HG02678 (cell line): ENCODE measurements around the gene LRP1B.
"Not testable (repeated sequence)": the region's sequence is repeated elsewhere in the genome, so short reads cannot be mapped to it uniquely, and the experiment has no call there.

Source experiments
- ATAC-seq: cut with Tn5 transposase; IDR thresholded peaks from one replicate; pipeline ENCODE4 v1.9.1; 2021; ENCODE audit warnings: mild to moderate bottlenecking, moderate library complexity; ENCODE audit not compliant: unreplicated experiment

The LRP1B gene

GRCh38 chr2:140427033-140427432, 1703.8 kb downstream of the LRP1B start:
- ATAC-seq, result not testable (repeated sequence)

GRCh38 chr2:140424471-140424870, 1706.3 kb downstream of the LRP1B start:
- ATAC-seq, result no peak

- no peak for ATAC-seq
Measured at GRCh38 chr2:140422759-140423158, 1708.1 kb downstream of the LRP1B start.

GRCh38 chr2:140417504-140417903, 1713.3 kb downstream of the LRP1B start:
- ATAC-seq, result no peak

- no peak for ATAC-seq
Measured at GRCh38 chr2:140416577-140416976, 1714.2 kb downstream of the LRP1B start.

- not testable (repeated sequence) for ATAC-seq
Measured at GRCh38 chr2:140415035-140415434, 1715.8 kb downstream of the LRP1B start.

GRCh38 chr2:140410695-140411094, 1720.1 kb downstream of the LRP1B start:
- ATAC-seq, result no peak

- ATAC-seq, result no peak
Measured at GRCh38 chr2:140401056-140401455, 1729.8 kb downstream of the LRP1B start.

- ATAC-seq, result no peak
Measured at GRCh38 chr2:140392824-140393223, 1738.0 kb downstream of the LRP1B start.

GRCh38 chr2:140384946-140385345, 1745.9 kb downstream of the LRP1B start:
- no peak for ATAC-seq

GRCh38 chr2:140383781-140384180, 1747.0 kb downstream of the LRP1B start:
- ATAC-seq, result no peak

- no peak for ATAC-seq
Measured at GRCh38 chr2:140376686-140377085, 1754.1 kb downstream of the LRP1B start.

GRCh38 chr2:140363131-140363530, 1767.7 kb downstream of the LRP1B start:
- no peak for ATAC-seq

GRCh38 chr2:140362361-140362760, 1768.5 kb downstream of the LRP1B start:
- ATAC-seq, result no peak

- ATAC-seq, result no peak
Measured at GRCh38 chr2:140359056-140359771, 1771.6 kb downstream of the LRP1B start.

GRCh38 chr2:140356697-140357096, 1774.1 kb downstream of the LRP1B start:
- ATAC-seq, result no peak

- no peak for ATAC-seq
Measured at GRCh38 chr2:140355511-140356090, 1775.2 kb downstream of the LRP1B start.

GRCh38 chr2:140354544-140354943, 1776.3 kb downstream of the LRP1B start:
- no peak for ATAC-seq

GRCh38 chr2:140353541-140353940, 1777.3 kb downstream of the LRP1B start:
- no peak for ATAC-seq

- ATAC-seq, result no peak
Measured at GRCh38 chr2:140351692-140352091, 1779.1 kb downstream of the LRP1B start.

- no peak for ATAC-seq
Measured at GRCh38 chr2:140349695-140350094, 1781.1 kb downstream of the LRP1B start.

GRCh38 chr2:140348826-140349225, 1782.0 kb downstream of the LRP1B start:
- no peak for ATAC-seq

- no peak for ATAC-seq
Measured at GRCh38 chr2:140344838-140345237, 1786.0 kb downstream of the LRP1B start.
